HEK293T (cell line): ENCODE results near the gene MT1HL1.

ENCODE experiments used
- ARNT ChIP-seq: fragments of 450-650 bp; IDR thresholded peaks from 2 replicates; pipeline ENCODE4 v1.6.1; 2017; ENCODE audit warnings: mild to moderate bottlenecking
- BHLHE40 ChIP-seq: fragments of 450-650 bp; IDR thresholded peaks from 2 replicates; pipeline ENCODE4 v1.6.1; 2016; ENCODE audit warnings: mild to moderate bottlenecking, moderate library complexity, borderline replicate concordance
- CTBP1 ChIP-seq: fragments of 450-650 bp; IDR thresholded peaks from 2 replicates; pipeline ENCODE4 v1.6.1; 2016; ENCODE audit warnings: borderline replicate concordance
- ELF4 ChIP-seq: fragments of 450-650 bp; IDR thresholded peaks from 2 replicates; pipeline ENCODE4 v1.6.1; 2017; ENCODE audit warnings: antibody characterized with exemption
- FOXA1 ChIP-seq: fragments of 450-650 bp; IDR thresholded peaks from 2 replicates; pipeline ENCODE4 v1.6.1; 2016; ENCODE audit warnings: mild to moderate bottlenecking
- FOXK2 ChIP-seq: fragments of 450-650 bp; IDR thresholded peaks from 2 replicates; pipeline ENCODE4 v1.6.1; 2016; ENCODE audit warnings: mild to moderate bottlenecking
- FOXM1 ChIP-seq: fragments of 450-650 bp; IDR thresholded peaks from 2 replicates; pipeline ENCODE4 v1.6.1; 2017; ENCODE audit warnings: mild to moderate bottlenecking, borderline replicate concordance
- HDGF ChIP-seq: fragments of 450-650 bp; IDR thresholded peaks from 2 replicates; pipeline ENCODE4 v1.6.1; 2017; ENCODE audit warnings: antibody characterized with exemption, borderline replicate concordance
- L3MBTL2 ChIP-seq: fragments of 450-650 bp; conservative IDR thresholded peaks from 2 replicates; pipeline ENCODE4 v1.6.1; 2016; ENCODE audit warnings: mild to moderate bottlenecking
- LEF1 ChIP-seq: fragments of 450-650 bp; IDR thresholded peaks from 2 replicates; pipeline ENCODE4 v1.6.1; 2017; ENCODE audit warnings: mild to moderate bottlenecking, borderline replicate concordance
- SP1 ChIP-seq: fragments of 450-650 bp; IDR thresholded peaks from 2 replicates; pipeline ENCODE4 v1.6.1; 2017
- SUZ12 ChIP-seq: fragments of 450-650 bp; IDR thresholded peaks from 2 replicates; pipeline ENCODE4 v1.6.1; 2016; ENCODE audit warnings: mild to moderate bottlenecking
- TARDBP ChIP-seq: fragments of 450-650 bp; IDR thresholded peaks from 2 replicates; pipeline ENCODE4 v1.6.1; 2016
- ZNF384 ChIP-seq: fragments of 450-650 bp; IDR thresholded peaks from 2 replicates; pipeline ENCODE4 v1.6.1; 2016

DNA sequence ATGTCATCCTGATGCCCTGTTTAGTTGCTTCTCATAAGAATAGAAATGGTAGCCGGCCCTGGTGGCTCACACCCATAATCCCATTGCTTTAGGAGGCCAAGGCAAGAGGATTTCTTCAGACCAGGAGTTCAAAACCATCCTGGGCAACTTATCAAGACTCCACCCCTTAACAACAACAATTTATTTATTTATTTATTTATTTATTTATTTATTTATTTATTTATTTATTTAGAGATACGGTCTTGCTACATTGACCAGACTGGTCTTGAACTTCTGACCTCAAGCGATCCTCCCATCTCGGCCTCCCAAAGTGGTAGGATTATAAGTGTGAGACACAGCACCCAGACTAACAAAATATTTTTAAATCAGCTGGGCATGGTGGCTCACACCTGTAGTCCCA lies 4.0 kb downstream of the MT1HL1 start:
- TF ChIP-seq FOXM1 (no peak), CTBP1 (no peak), ARNT (no peak), ZNF384 (no peak), LEF1 (no peak), FOXA1 (no peak), ELF4 (no peak), FOXK2 (no peak), SP1 (no peak), L3MBTL2 (no peak), SUZ12 (no peak), TARDBP (no peak), HDGF (no peak), BHLHE40 (no peak)
